ENCODE measurements around the gene TMEM95. TPM values are rescaled to one million over a fixed set of nuclear protein-coding genes. Genes with fewer than 3 reads are reported as not detected.

TMEM95 gene
- total RNA-seq, 3 donors from 2014 or later (not counting 1 experiment from before 2014, with no cell fraction given), result not detected

DNA sequence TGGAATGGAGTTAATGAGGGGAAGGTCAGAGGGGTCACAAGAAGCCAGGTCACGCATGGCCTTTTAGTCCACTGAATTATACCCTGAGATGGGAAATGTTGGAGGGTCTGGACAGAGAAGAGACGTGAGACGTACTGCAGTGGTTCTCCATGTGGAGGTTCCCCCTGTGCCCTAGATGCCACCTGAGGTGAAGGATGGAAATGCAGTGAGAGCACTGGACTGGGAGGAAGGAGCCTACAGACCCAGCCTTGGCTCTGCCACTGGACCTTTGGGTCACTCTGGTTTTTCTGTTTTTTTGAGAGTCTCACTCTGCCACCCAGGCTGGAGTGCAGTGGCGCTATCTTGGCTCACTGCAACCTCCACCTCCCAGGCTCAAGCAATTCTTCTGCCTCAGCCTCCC is 41.2 kb downstream of the TMEM95 start:
- Mint-ChIP-seq H3K27ac (no peak overlapping the region), H3K9me3 (no peaks in the 10 kb centered on the region), H3K36me3 (no peaks in the 10 kb centered on the region), H3K27me3 (ENCODE audit: low read depth in 2 of 2) (no peaks in the 10 kb centered on the region), H3K4me1 (peaks cover 9 to 15% of the 10 kb centered on the region in 2 donors), H3K4me3 (no peak overlapping the region)
- no peaks in the 10 kb centered on the region for H3K9me3 ChIP-seq (ENCODE audit: control insufficient read depth, insufficient read depth, low read length)
- H3K27me3 ChIP-seq (ENCODE audit: control insufficient read depth, insufficient read depth, low read length), result no peaks in the 10 kb centered on the region
- H3K4me3 ChIP-seq (ENCODE audit: low read length), result no peak overlapping the region
- peaks cover 15% of the 10 kb centered on the region for H3K36me3 ChIP-seq (ENCODE audit: control insufficient read depth, insufficient read depth, low read length)
- intact Hi-C loops (cut with micrococcal nuclease), result no loop called here
- TF ChIP-seq CTCF (IDR thresholded peaks at IDR 0.05), result no peak
- ATAC-seq (no peak), DNase-seq (no peak)
- H3K27ac ChIP-seq (ENCODE audit: low read length), result no peak overlapping the region
- 96% methylated on average over 4 of the region's 4 CpGs for WGBS (ENCODE audit: insufficient coverage)
- peaks cover 20% of the 10 kb centered on the region for H3K4me1 ChIP-seq (ENCODE audit: control insufficient read depth, insufficient read depth, low read length)

- Histone ChIP-seq H3K4me1 (ENCODE audit: control insufficient read depth, insufficient read depth, low read length) (peaks cover 23% of the 10 kb centered on the region), H3K27ac (ENCODE audit: low read length) (no peak overlapping the region), H3K4me3 (ENCODE audit: low read length) (no peak overlapping the region), H3K36me3 (ENCODE audit: control insufficient read depth, insufficient read depth, low read length) (no peaks in the 10 kb centered on the region), H3K27me3 (ENCODE audit: control insufficient read depth, insufficient read depth, low read length) (no peaks in the 10 kb centered on the region), H3K9me3 (ENCODE audit: control insufficient read depth, insufficient read depth, low read length) (no peaks in the 10 kb centered on the region)
- DNase-seq, result no peak
- Mint-ChIP-seq H3K27me3 (ENCODE audit: low read depth in 2 of 2) (no peaks in the 10 kb centered on the region), H3K4me3 (no peak overlapping the region), H3K36me3 (no peaks in the 10 kb centered on the region), H3K4me1 (peaks cover 14 to 24% of the 10 kb centered on the region in 2 donors), H3K9me3 (no peaks in the 10 kb centered on the region), H3K27ac (no peak overlapping the region)
- TF ChIP-seq CTCF (IDR thresholded peaks at IDR 0.05), result no peak
- 100% methylated on average over 1 of the region's 2 CpGs for WGBS (ENCODE audit: insufficient coverage)
- intact Hi-C loops (cut with micrococcal nuclease), result no loop called here
- no peak for ATAC-seq
Observed at GRCh38 chr17:7398612-7399011, 43.7 kb downstream of the TMEM95 start.

DNA sequence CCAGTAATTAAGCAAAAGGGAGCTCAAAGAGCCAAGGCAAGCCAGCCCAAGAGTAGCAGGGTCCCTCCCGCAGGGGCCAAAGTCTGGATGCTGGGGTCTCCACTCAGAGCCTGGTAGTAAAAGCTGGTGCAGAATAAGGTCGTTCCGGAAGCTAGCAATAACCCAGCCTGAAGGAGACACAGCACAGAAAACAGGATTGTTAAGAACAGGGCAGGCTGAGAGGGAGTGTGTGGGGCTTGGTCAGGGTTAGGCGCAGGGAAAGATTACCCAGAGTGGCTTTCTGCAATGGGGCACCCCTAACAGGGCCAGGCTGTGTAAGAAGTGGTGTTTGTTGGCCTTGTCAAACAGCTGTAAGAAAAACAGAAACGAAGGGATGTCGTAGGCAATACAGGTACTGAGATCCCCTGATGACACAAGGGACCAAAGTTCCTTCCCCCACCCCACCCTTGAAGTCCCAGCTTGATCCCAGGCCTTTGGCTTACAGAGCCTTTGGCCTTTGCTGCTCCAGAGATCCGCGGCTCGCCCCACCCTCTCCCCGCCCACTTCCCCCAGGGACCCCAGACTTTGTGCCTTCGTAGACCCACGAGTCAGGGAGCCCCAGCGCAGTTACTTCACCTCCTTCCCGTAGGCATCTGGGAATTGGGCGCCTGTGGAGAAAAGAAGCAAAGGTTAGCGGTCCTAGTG is 48.2 kb downstream of the TMEM95 start:
- H3K4me3 Mint-ChIP-seq, result peak overlapping the region; percentile 92
- Histone ChIP-seq H3K4me1 (ENCODE audit: control insufficient read depth, insufficient read depth, low read length) (peaks cover 24% of the 10 kb centered on the region), H3K27ac (ENCODE audit: low read length) (peak overlapping the region; percentile 60), H3K9me3 (ENCODE audit: control insufficient read depth, insufficient read depth, low read length) (no peaks in the 10 kb centered on the region), H3K36me3 (ENCODE audit: control insufficient read depth, insufficient read depth, low read length) (no peaks in the 10 kb centered on the region), H3K27me3 (ENCODE audit: control insufficient read depth, insufficient read depth, low read length) (peaks cover 3% of the 10 kb centered on the region), H3K4me3 (ENCODE audit: low read length) (peak overlapping the region; percentile 69)
- 22% methylated on average over 16 of the region's 16 CpGs for WGBS (ENCODE audit: insufficient coverage)
- ATAC-seq (no peak), DNase-seq (peak in 1 of 2 donors; percentile 45)
- no peaks in the 10 kb centered on the region for H3K9me3 Mint-ChIP-seq
- intact Hi-C loops (cut with micrococcal nuclease), result no loop called here
- peaks cover 0 to 8% of the 10 kb centered on the region in 2 donors for H3K27me3 Mint-ChIP-seq (ENCODE audit: low read depth in 2 of 2)
- no peak for TF ChIP-seq CTCF (IDR thresholded peaks at IDR 0.05)
- peaks cover 8 to 27% of the 10 kb centered on the region in 2 donors for H3K4me1 Mint-ChIP-seq
- peak overlapping the region; percentile 90 to 96 for H3K27ac Mint-ChIP-seq
- no peaks in the 10 kb centered on the region for H3K36me3 Mint-ChIP-seq

GRCh38 chr17:7403727-7403976 is 48.7 kb downstream of the TMEM95 start:
- DNase-seq, result no peak
- WGBS (ENCODE audit: insufficient coverage), result 1% methylated on average over 13 of the region's 13 CpGs

More at GRCh38 chr17:7403727-7403976, 48.7 kb downstream of the TMEM95 start:
- H3K4me3 Mint-ChIP-seq, result peak overlapping the region; percentile 92
- no peaks in the 10 kb centered on the region for H3K9me3 Mint-ChIP-seq
- peaks cover 0 to 8% of the 10 kb centered on the region in 2 donors for H3K27me3 Mint-ChIP-seq (ENCODE audit: low read depth in 2 of 2)
- H3K4me3 ChIP-seq (ENCODE audit: low read length), result peak overlapping the region; percentile 69
- peaks cover 27% of the 10 kb centered on the region for H3K4me1 ChIP-seq (ENCODE audit: control insufficient read depth, insufficient read depth, low read length)
- H3K9me3 ChIP-seq (ENCODE audit: control insufficient read depth, insufficient read depth, low read length), result no peaks in the 10 kb centered on the region
- peak overlapping the region; percentile 60 for H3K27ac ChIP-seq (ENCODE audit: low read length)
- no peaks in the 10 kb centered on the region for H3K36me3 Mint-ChIP-seq
- intact Hi-C loops (cut with micrococcal nuclease), result no loop called here
- TF ChIP-seq CTCF (IDR thresholded peaks at IDR 0.05), result no peak
- peak in 1 of 3 donors; percentile 3 for ATAC-seq
- no peaks in the 10 kb centered on the region for H3K36me3 ChIP-seq (ENCODE audit: control insufficient read depth, insufficient read depth, low read length)
- peak overlapping the region; percentile 90 to 96 for H3K27ac Mint-ChIP-seq
- H3K27me3 ChIP-seq (ENCODE audit: control insufficient read depth, insufficient read depth, low read length), result peaks cover 3% of the 10 kb centered on the region
- H3K4me1 Mint-ChIP-seq, result peaks cover 8 to 27% of the 10 kb centered on the region in 2 donors

All from natural killer cell (primary cell).